ENCODE results near the gene ADRA2B.
"Not testable (repeated sequence)": the region's sequence is repeated elsewhere in the genome, so short reads cannot be mapped to it uniquely, and the experiment has no call there.

Gene ADRA2B

GRCh38 chr2:96088340-96089335 is 27.7 kb downstream of the ADRA2B start:
- TF ChIP-seq, protein P1, sequence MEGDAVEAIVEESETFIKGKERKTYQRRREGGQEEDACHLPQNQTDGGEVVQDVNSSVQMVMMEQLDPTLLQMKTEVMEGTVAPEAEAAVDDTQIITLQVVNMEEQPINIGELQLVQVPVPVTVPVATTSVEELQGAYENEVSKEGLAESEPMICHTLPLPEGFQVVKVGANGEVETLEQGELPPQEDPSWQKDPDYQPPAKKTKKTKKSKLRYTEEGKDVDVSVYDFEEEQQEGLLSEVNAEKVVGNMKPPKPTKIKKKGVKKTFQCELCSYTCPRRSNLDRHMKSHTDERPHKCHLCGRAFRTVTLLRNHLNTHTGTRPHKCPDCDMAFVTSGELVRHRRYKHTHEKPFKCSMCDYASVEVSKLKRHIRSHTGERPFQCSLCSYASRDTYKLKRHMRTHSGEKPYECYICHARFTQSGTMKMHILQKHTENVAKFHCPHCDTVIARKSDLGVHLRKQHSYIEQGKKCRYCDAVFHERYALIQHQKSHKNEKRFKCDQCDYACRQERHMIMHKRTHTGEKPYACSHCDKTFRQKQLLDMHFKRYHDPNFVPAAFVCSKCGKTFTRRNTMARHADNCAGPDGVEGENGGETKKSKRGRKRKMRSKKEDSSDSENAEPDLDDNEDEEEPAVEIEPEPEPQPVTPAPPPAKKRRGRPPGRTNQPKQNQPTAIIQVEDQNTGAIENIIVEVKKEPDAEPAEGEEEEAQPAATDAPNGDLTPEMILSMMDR (IDR thresholded peaks at IDR 0.05), result no peak
- no peak for TF ChIP-seq ZFX (IDR thresholded peaks at IDR 0.05; ENCODE audit: borderline replicate concordance)

GRCh38 chr2:96087130-96087529 is 29.2 kb downstream of the ADRA2B start:
- TF ChIP-seq, protein P1 (IDR thresholded peaks at IDR 0.05), result no peak
- no peak for TF ChIP-seq ZFX (IDR thresholded peaks at IDR 0.05; ENCODE audit: borderline replicate concordance)
- H3K27ac ChIP-seq, result no peak overlapping the region

More at GRCh38 chr2:96088340-96089335, 27.7 kb downstream of the ADRA2B start:
- H3K27ac ChIP-seq, result no peak overlapping the region

- H3K27ac ChIP-seq, result no peak overlapping the region
- TF ChIP-seq, protein P1 (IDR thresholded peaks at IDR 0.05), result no peak
- TF ChIP-seq ZFX (IDR thresholded peaks at IDR 0.05; ENCODE audit: borderline replicate concordance), result no peak
Measured at GRCh38 chr2:96085541-96086355, 30.6 kb downstream of the ADRA2B start.

- not testable (repeated sequence) for H3K27ac ChIP-seq
Measured at GRCh38 chr2:96084858-96085518, 31.4 kb downstream of the ADRA2B start.

- TF ChIP-seq, protein P1 (IDR thresholded peaks at IDR 0.05), result no peak
- TF ChIP-seq ZFX (IDR thresholded peaks at IDR 0.05; ENCODE audit: borderline replicate concordance), result no peak
- H3K27ac ChIP-seq, result no peak overlapping the region
Measured at GRCh38 chr2:96083989-96084857, 32.1 kb downstream of the ADRA2B start.

DNA sequence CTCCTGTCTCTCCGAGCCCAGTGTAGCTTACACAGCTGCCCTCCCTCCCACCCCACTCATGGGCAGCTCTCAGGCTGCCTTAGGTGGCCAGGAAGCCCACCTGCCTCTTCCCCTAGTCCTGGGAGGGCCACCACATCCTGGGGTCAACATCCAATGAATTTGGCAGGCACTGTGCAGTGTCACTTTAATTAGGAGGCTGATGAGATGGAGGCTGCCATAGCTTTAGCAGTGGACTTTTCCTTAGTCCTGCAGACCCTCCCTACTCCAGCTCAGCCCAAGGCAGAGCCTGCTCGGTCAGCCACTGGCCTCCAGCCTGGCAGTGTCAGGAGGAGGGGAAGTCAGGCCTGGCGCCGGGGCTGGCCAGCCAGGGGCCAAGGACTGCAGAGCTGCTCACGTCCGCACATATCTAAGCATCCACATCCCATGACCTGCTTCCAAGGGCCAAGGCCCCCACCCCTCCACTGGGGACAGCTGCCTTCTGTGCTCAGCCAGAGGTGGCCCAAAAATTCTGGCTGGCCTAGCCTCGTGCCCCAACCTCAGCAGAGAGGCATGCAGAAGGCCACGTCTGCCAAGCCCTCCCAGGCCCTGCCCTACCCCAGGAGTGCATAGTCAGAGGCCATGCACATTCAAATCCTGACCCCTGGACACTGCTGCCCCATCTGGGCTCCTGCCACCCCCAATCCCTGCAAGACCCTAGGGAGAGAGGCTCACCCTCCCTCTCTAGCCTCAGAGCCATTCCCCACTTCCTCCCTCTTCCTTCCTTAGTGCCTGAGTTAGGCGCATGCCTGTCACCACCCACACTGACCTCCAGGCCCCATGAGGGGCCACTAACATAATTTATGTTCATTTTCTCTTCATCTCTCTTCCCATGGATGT is 33.1 kb downstream of the ADRA2B start:
- no peak for TF ChIP-seq ZFX (IDR thresholded peaks at IDR 0.05; ENCODE audit: borderline replicate concordance)
- TF ChIP-seq, protein P1 (IDR thresholded peaks at IDR 0.05), result no peak
- H3K27ac ChIP-seq, result no peak overlapping the region
